ENCODE measurements around the gene AGBL1.
"Not testable (repeated sequence)": the region's sequence is repeated elsewhere in the genome, so short reads cannot be mapped to it uniquely, and the experiment has no call there.

The AGBL1 gene

GRCh38 chr15:86855307-86856291 is 775.9 kb downstream of the AGBL1 start:
- no peak overlapping the region for H3K27ac Mint-ChIP-seq
- H3K9me3 Mint-ChIP-seq, result no peaks in the 10 kb centered on the region
- H3K27me3 Mint-ChIP-seq (ENCODE audit: low read depth), result no peaks in the 10 kb centered on the region

GRCh38 chr15:86857701-86858100 is 778.0 kb downstream of the AGBL1 start:
- Mint-ChIP-seq H3K4me3 (no peak overlapping the region), H3K36me3 (ENCODE audit: low read depth) (no peaks in the 10 kb centered on the region), H3K27ac (no peak overlapping the region)

More at GRCh38 chr15:86855307-86856291, 775.9 kb downstream of the AGBL1 start:
- Mint-ChIP-seq H3K36me3 (ENCODE audit: low read depth) (no peaks in the 10 kb centered on the region), H3K4me1 (ENCODE audit: low read depth) (no peaks in the 10 kb centered on the region), H3K4me3 (no peak overlapping the region)

GRCh38 chr15:86863226-86863915 is 783.7 kb downstream of the AGBL1 start:
- Mint-ChIP-seq H3K36me3 (ENCODE audit: low read depth) (no peaks in the 10 kb centered on the region), H3K9me3 (no peaks in the 10 kb centered on the region), H3K27me3 (ENCODE audit: low read depth) (no peaks in the 10 kb centered on the region), H3K4me1 (ENCODE audit: low read depth) (no peaks in the 10 kb centered on the region), H3K4me3 (no peak overlapping the region), H3K27ac (no peak overlapping the region)

More at GRCh38 chr15:86857701-86858100, 778.0 kb downstream of the AGBL1 start:
- H3K4me1 Mint-ChIP-seq (ENCODE audit: low read depth), result no peaks in the 10 kb centered on the region
- no peaks in the 10 kb centered on the region for H3K27me3 Mint-ChIP-seq (ENCODE audit: low read depth)
- H3K9me3 Mint-ChIP-seq, result no peaks in the 10 kb centered on the region

GRCh38 chr15:86865920-86866319 is 786.2 kb downstream of the AGBL1 start:
- H3K27me3 Mint-ChIP-seq (ENCODE audit: low read depth), result no peaks in the 10 kb centered on the region
- no peak overlapping the region for H3K27ac Mint-ChIP-seq

GRCh38 chr15:86870846-86871245 is 791.2 kb downstream of the AGBL1 start:
- no peaks in the 10 kb centered on the region for H3K27me3 Mint-ChIP-seq (ENCODE audit: low read depth)
- no peaks in the 10 kb centered on the region for H3K36me3 Mint-ChIP-seq (ENCODE audit: low read depth)
- no peak overlapping the region for H3K27ac Mint-ChIP-seq
- no peak overlapping the region for H3K4me3 Mint-ChIP-seq
- peaks cover 3% of the 10 kb centered on the region for H3K9me3 Mint-ChIP-seq
- H3K4me1 Mint-ChIP-seq (ENCODE audit: low read depth), result no peaks in the 10 kb centered on the region

More at GRCh38 chr15:86865920-86866319, 786.2 kb downstream of the AGBL1 start:
- Mint-ChIP-seq H3K4me3 (no peak overlapping the region), H3K36me3 (ENCODE audit: low read depth) (no peaks in the 10 kb centered on the region), H3K4me1 (ENCODE audit: low read depth) (no peaks in the 10 kb centered on the region), H3K9me3 (no peaks in the 10 kb centered on the region)

- Mint-ChIP-seq H3K27ac (no peak overlapping the region), H3K27me3 (ENCODE audit: low read depth) (no peaks in the 10 kb centered on the region), H3K4me3 (no peak overlapping the region)
Measured at GRCh38 chr15:86871964-86872363, 792.3 kb downstream of the AGBL1 start.

GRCh38 chr15:86872782-86873181 is 793.1 kb downstream of the AGBL1 start:
- H3K9me3 Mint-ChIP-seq, result peaks cover 3% of the 10 kb centered on the region
- H3K27me3 Mint-ChIP-seq (ENCODE audit: low read depth), result no peaks in the 10 kb centered on the region
- no peaks in the 10 kb centered on the region for H3K36me3 Mint-ChIP-seq (ENCODE audit: low read depth)
- no peak overlapping the region for H3K27ac Mint-ChIP-seq
- no peaks in the 10 kb centered on the region for H3K4me1 Mint-ChIP-seq (ENCODE audit: low read depth)
- no peak overlapping the region for H3K4me3 Mint-ChIP-seq

More at GRCh38 chr15:86871964-86872363, 792.3 kb downstream of the AGBL1 start:
- Mint-ChIP-seq H3K9me3 (peaks cover 3% of the 10 kb centered on the region), H3K36me3 (ENCODE audit: low read depth) (no peaks in the 10 kb centered on the region), H3K4me1 (ENCODE audit: low read depth) (no peaks in the 10 kb centered on the region)

- Mint-ChIP-seq H3K9me3 (peaks cover 3% of the 10 kb centered on the region), H3K4me3 (no peak overlapping the region), H3K4me1 (ENCODE audit: low read depth) (no peaks in the 10 kb centered on the region)
Measured at GRCh38 chr15:86875067-86875466, 795.4 kb downstream of the AGBL1 start.

GRCh38 chr15:86876387-86876944 is 796.8 kb downstream of the AGBL1 start:
- Mint-ChIP-seq H3K27ac (no peak overlapping the region), H3K36me3 (ENCODE audit: low read depth) (no peaks in the 10 kb centered on the region), H3K9me3 (peaks cover 3% of the 10 kb centered on the region), H3K4me3 (no peak overlapping the region), H3K27me3 (ENCODE audit: low read depth) (no peaks in the 10 kb centered on the region), H3K4me1 (ENCODE audit: low read depth) (no peaks in the 10 kb centered on the region)

More at GRCh38 chr15:86875067-86875466, 795.4 kb downstream of the AGBL1 start:
- Mint-ChIP-seq H3K36me3 (ENCODE audit: low read depth) (no peaks in the 10 kb centered on the region), H3K27me3 (ENCODE audit: low read depth) (no peaks in the 10 kb centered on the region), H3K27ac (no peak overlapping the region)

GRCh38 chr15:86877171-86877631 is 797.5 kb downstream of the AGBL1 start:
- Mint-ChIP-seq H3K4me1 (ENCODE audit: low read depth) (no peaks in the 10 kb centered on the region), H3K27me3 (ENCODE audit: low read depth) (no peaks in the 10 kb centered on the region)

GRCh38 chr15:86878844-86879243 is 799.2 kb downstream of the AGBL1 start:
- H3K27me3 Mint-ChIP-seq (ENCODE audit: low read depth); H3K4me3 Mint-ChIP-seq; H3K4me1 Mint-ChIP-seq (ENCODE audit: low read depth); H3K27ac Mint-ChIP-seq; H3K36me3 Mint-ChIP-seq (ENCODE audit: low read depth); H3K9me3 Mint-ChIP-seq: not testable (repeated sequence)

More at GRCh38 chr15:86877171-86877631, 797.5 kb downstream of the AGBL1 start:
- Mint-ChIP-seq H3K9me3 (no peaks in the 10 kb centered on the region), H3K36me3 (ENCODE audit: low read depth) (no peaks in the 10 kb centered on the region), H3K27ac (no peak overlapping the region), H3K4me3 (no peak overlapping the region)

- H3K9me3 Mint-ChIP-seq, result no peaks in the 10 kb centered on the region
- H3K27me3 Mint-ChIP-seq (ENCODE audit: low read depth), result no peaks in the 10 kb centered on the region
- H3K36me3 Mint-ChIP-seq (ENCODE audit: low read depth), result no peaks in the 10 kb centered on the region
- no peaks in the 10 kb centered on the region for H3K4me1 Mint-ChIP-seq (ENCODE audit: low read depth)
- no peak overlapping the region for H3K4me3 Mint-ChIP-seq
- no peak overlapping the region for H3K27ac Mint-ChIP-seq
Measured at GRCh38 chr15:86879250-86880229, 799.9 kb downstream of the AGBL1 start.

- Mint-ChIP-seq H3K9me3 (no peaks in the 10 kb centered on the region), H3K4me1 (ENCODE audit: low read depth) (no peaks in the 10 kb centered on the region), H3K27ac (no peak overlapping the region), H3K36me3 (ENCODE audit: low read depth) (no peaks in the 10 kb centered on the region), H3K4me3 (no peak overlapping the region), H3K27me3 (ENCODE audit: low read depth) (no peaks in the 10 kb centered on the region)
Measured at GRCh38 chr15:86885616-86886015, 805.9 kb downstream of the AGBL1 start.

Measured in T-helper 1 cell treated with Interleukin-12 subunit alpha and Interleukin-12 subunit beta and Interleukin-4 antibody, amounts not matched to agents 30 μg/mL and 1 μg/mL, for 36 hours (primary cell).